SK-N-SH (cell line): ENCODE results near the gene PIK3R3. TPM values are rescaled to one million over a fixed set of nuclear protein-coding genes. Genes with fewer than 3 reads are reported as not detected.

ENCODE experiments used
- CTCF ChIA-PET: fragments of 300-600, 350-600 bp; formaldehyde crosslinking; extraction: SDS; loops from one replicate; lab custom pipeline; 2021; lab: Yijun Ruan, JAX
- POLR2A ChIA-PET: fragments of 350-600 bp; sonication (Branson Sonifier 250); formaldehyde crosslinking; extraction: SDS; loops from one replicate; lab custom pipeline; 2020; ENCODE audit warnings: antibody characterized with exemption, inconsistent platforms; lab: Yijun Ruan, JAX
- DNase-seq: peaks from one replicate; pipeline ENCODE4 v3.0.0; 2012
- H2AFZ ChIP-seq: fragments of 200-600 bp; sonication (generic); 2 replicates; pipeline ENCODE4 v1.8.1; 2016; ENCODE audit warnings: antibody characterized with exemption, mild to moderate bottlenecking, low read depth
- H3F3A ChIP-seq: fragments of 200-600 bp; sonication (generic); replicated peaks from 2 replicates; pipeline ENCODE3; 2016; ENCODE audit warnings: antibody characterized with exemption, mild to moderate bottlenecking; ENCODE audit not compliant: insufficient read depth
- H3K27ac ChIP-seq, 2 experiments: fragments of 200-500 bp in 1 of 2; fragments of 200-600 bp in 1 of 2; sonication (Bioruptor generic) in 1 of 2; sonication (generic), shearing (Covaris generic) in 1 of 2; 2 replicates each; pipeline versions ENCODE4 v1.5.1 to v1.6.1; 2014 to 2016; ENCODE audit warnings: low read depth in 2 of 2, inconsistent platforms in 1 of 2, low read length in 1 of 2, mild to moderate bottlenecking in 1 of 2, mixed read lengths in 1 of 2
- H3K27me3 ChIP-seq: fragments of 200-600 bp; sonication (generic), shearing (Covaris generic); 2 replicates; pipeline ENCODE4 v1.6.1; 2016; ENCODE audit warnings: mixed run types; ENCODE audit not compliant: insufficient read depth
- H3K36me3 ChIP-seq, 2 experiments: fragments of 200-500 bp in 1 of 2; fragments of 200-600 bp in 1 of 2; sonication (Bioruptor generic) in 1 of 2; sonication (generic) in 1 of 2; replicated peaks in 1 of 2; 2 replicates each; pipeline versions ENCODE3 to v1.5.1; 2014 to 2016; ENCODE audit warnings: low read length in 1 of 2, mild to moderate bottlenecking in 1 of 2; ENCODE audit not compliant: insufficient read depth in 2 of 2, control insufficient read depth in 1 of 2
- H3K4me1 ChIP-seq, 2 experiments: fragments of 200-500 bp in 1 of 2; fragments of 200-600 bp in 1 of 2; sonication (Bioruptor generic) in 1 of 2; sonication (generic), shearing (Covaris generic) in 1 of 2; 2 replicates each; pipeline versions ENCODE4 v1.5.1 to v1.6.1; 2014 to 2016; ENCODE audit warnings: low read depth in 1 of 2, low read length in 1 of 2, mixed run types in 1 of 2; ENCODE audit not compliant: insufficient read depth in 2 of 2, control insufficient read depth in 1 of 2
- H3K4me2 ChIP-seq: fragments of 200-600 bp; sonication (generic), shearing (Covaris generic); 2 replicates; pipeline ENCODE4 v1.6.1; 2017; ENCODE audit warnings: mixed run types
- H3K4me3 ChIP-seq, 2 experiments: fragments of 200-500 bp in 1 of 2; fragments of 200-600 bp in 1 of 2; sonication (Bioruptor generic) in 1 of 2; sonication (generic), shearing (Covaris generic) in 1 of 2; 2 replicates each; pipeline versions ENCODE4 v1.5.1 to v1.8.1; 2014 to 2016; ENCODE audit warnings: low read depth in 2 of 2, inconsistent platforms in 1 of 2, low read length in 1 of 2, mild to moderate bottlenecking in 1 of 2, mixed read lengths in 1 of 2, moderate library complexity in 1 of 2
- H3K79me2 ChIP-seq: fragments of 200-600 bp; sonication (generic); 2 replicates; pipeline ENCODE4 v1.8.1; 2017; ENCODE audit warnings: mild to moderate bottlenecking; ENCODE audit not compliant: insufficient read depth
- H3K9ac ChIP-seq: fragments of 200-600 bp; sonication (generic); 2 replicates; pipeline ENCODE4 v1.6.1; 2017; ENCODE audit warnings: mixed run types
- H3K9me2 ChIP-seq: fragments of 200-600 bp; sonication (generic); 2 replicates; pipeline ENCODE4 v1.6.1; 2017; ENCODE audit warnings: mixed run types
- H3K9me3 ChIP-seq: fragments of 200-600 bp; sonication (generic); 2 replicates; pipeline ENCODE4 v1.6.1; 2017; ENCODE audit warnings: mixed run types, mild to moderate bottlenecking, moderate library complexity
- H4K20me1 ChIP-seq: fragments of 200-600 bp; sonication (generic); 2 replicates; pipeline ENCODE4 v1.6.1; 2017; ENCODE audit warnings: mild to moderate bottlenecking, mixed run types; ENCODE audit not compliant: insufficient read depth
- CTCF ChIP-seq: fragments of 200-600 bp; sonication (generic); IDR thresholded peaks from 2 replicates; pipeline ENCODE4 v1.6.1; 2017; ENCODE audit warnings: antibody characterized with exemption, mild to moderate bottlenecking, moderate library complexity
- FOSL2 ChIP-seq: IDR thresholded peaks from 2 replicates; pipeline ENCODE4 v1.4.0; 2012; ENCODE audit warnings: low read depth, mild to moderate bottlenecking, moderate library complexity, borderline replicate concordance
- GATA2 ChIP-seq: sonication (generic); formaldehyde crosslinking; IDR thresholded peaks from 2 replicates; pipeline ENCODE4 v1.5.0; 2020; ENCODE audit warnings: mild to moderate bottlenecking, missing genetic modification reagents
- JUND ChIP-seq: IDR thresholded peaks from 2 replicates; pipeline ENCODE4 v1.4.0; 2012
- MAX ChIP-seq: IDR thresholded peaks from 2 replicates; pipeline ENCODE4 v1.4.0; 2012; ENCODE audit warnings: low read depth
- MXI1 ChIP-seq: IDR thresholded peaks from 2 replicates; pipeline ENCODE4 v1.6.1; 2012; ENCODE audit warnings: mild to moderate bottlenecking, low read depth, low read length, improper control_type of control experiment
- POLR2AphosphoS5 ChIP-seq: IDR thresholded peaks from 2 replicates; pipeline ENCODE4 v1.6.1; 2012; ENCODE audit warnings: low read depth, low read length
- RAD21 ChIP-seq: IDR thresholded peaks from 2 replicates; pipeline ENCODE4 v1.6.1; 2012; ENCODE audit warnings: mild to moderate bottlenecking, low read length
- RCOR1 ChIP-seq: fragments of 150-350 bp; IDR thresholded peaks from 2 replicates; pipeline ENCODE4 v1.6.1; 2017; ENCODE audit warnings: antibody characterized with exemption, low read length
- RFX5 ChIP-seq: IDR thresholded peaks from 2 replicates; pipeline ENCODE4 v1.6.1; 2012; ENCODE audit warnings: mild to moderate bottlenecking, improper control_type of control experiment, low read length
- RXRA ChIP-seq: IDR thresholded peaks from 2 replicates; pipeline ENCODE4 v1.4.0; 2012; ENCODE audit warnings: low read depth, mild to moderate bottlenecking, borderline replicate concordance
- SIN3A ChIP-seq: IDR thresholded peaks from 2 replicates; pipeline ENCODE4 v1.6.1; 2012; ENCODE audit warnings: low read depth, mild to moderate bottlenecking, low read length, moderate library complexity, borderline replicate concordance
- TAF1 ChIP-seq: IDR thresholded peaks from 2 replicates; pipeline ENCODE4 v1.6.1; 2012; ENCODE audit warnings: low read depth, mild to moderate bottlenecking, low read length, moderate library complexity, borderline replicate concordance
- TEAD4 ChIP-seq: IDR thresholded peaks from 2 replicates; pipeline ENCODE4 v1.4.0; 2012; ENCODE audit warnings: mild to moderate bottlenecking, borderline replicate concordance; ENCODE audit not compliant: insufficient read depth
- WGBS: methylation state at CpG from one replicate; pipeline ENCODE4 v1.1.6; 2017; ENCODE audit warnings: low lambda C conversion rate; 5-methylcytosine and 5-hydroxymethylcytosine counted together
- polyA plus RNA-seq, 3 experiments: library from polyadenylated mRNA; depleted of rRNA; stranded (reverse); fragments of >200 nt; gene quantifications; 2 replicates each; pipeline ENCODE4 v1.2.3, GENCODE V29; 2012
- TF ChIP-seq, protein P1 (sequence below): IDR thresholded peaks from 2 replicates; pipeline ENCODE4 v1.6.1; 2012; ENCODE audit warnings: mild to moderate bottlenecking, low read depth, low read length, moderate library complexity

The PIK3R3 gene
- polyA plus RNA-seq, 1 of the 3 experiments (the other 2 are of a cell fraction) = 4.0 TPM

DNA sequence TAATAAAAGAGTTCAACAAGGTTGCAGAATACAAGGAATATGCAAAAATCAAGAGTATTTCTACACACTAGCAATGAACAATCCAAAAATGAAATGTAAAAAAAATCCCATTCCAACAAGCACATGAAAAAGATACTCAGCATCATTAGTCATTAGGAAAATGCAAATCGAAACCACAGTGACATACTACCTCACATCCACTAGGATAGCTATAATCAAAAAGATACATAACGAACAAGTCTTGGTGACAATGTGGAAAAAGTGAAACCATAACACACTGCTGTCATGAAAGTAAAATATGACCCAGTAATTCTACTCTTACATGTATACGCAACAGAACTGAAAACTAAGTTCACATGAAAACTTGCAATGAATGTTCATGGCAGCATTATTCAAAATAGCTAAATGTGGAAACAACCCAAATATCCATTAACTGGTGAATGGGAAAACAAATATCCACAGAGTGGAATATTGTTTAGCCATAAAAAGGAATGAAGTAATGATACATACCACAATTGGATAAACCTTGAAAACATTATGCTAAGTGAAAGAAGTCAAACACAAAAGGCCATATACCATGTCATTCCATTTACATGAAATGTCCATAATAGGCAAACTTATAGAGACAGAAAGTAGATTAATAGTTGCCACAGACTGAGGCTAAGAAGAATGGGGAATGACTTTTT, 34.3 kb downstream of the PIK3R3 start:
- Histone ChIP-seq H3K27me3 (no peaks in the 10 kb centered on the region), H3K27ac (no peak overlapping the region), H3K36me3 (peaks cover 0 to 17% of the 10 kb centered on the region in 2 experiments), H2AFZ (no peak overlapping the region), H3K4me2 (no peak overlapping the region), H3K9me3 (no peaks in the 10 kb centered on the region), H3K9ac (no peak overlapping the region), H3K79me2 (peaks cover 26% of the 10 kb centered on the region; the same call in 1 of the 2 replicates), H3K4me1 (no peaks in the 10 kb centered on the region), H3K9me2 (no peaks in the 10 kb centered on the region), H3F3A (peaks cover 6% of the 10 kb centered on the region), H3K4me3 (no peak overlapping the region), H4K20me1 (no peaks in the 10 kb centered on the region)
- POLR2A ChIA-PET = no interaction called here
- no peak for DNase-seq
- TF ChIP-seq SIN3A (no peak), TAF1 (no peak)
- WGBS = 92% methylated on average over 3 of the region's 3 CpGs
- CTCF ChIA-PET = no interaction called here

DNA sequence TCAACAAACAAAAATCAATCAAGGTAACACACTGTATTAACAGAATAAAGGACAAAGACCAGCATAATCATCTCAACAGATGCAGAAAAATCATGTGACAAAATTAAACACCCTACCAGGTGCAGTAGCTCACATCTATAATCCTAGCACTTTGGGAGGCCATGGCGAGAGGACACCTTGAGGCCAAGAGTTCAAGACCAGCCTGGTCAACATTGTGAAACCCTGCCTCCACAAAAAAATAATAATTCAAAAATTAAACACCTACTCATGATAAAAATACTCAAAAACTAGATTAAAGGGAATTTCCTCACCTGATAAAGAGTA, 35.3 kb downstream of the PIK3R3 start:
- Histone ChIP-seq H3K4me1 (no peaks in the 10 kb centered on the region), H3K4me2 (no peak overlapping the region), H3K27me3 (no peaks in the 10 kb centered on the region), H3K79me2 (peaks cover 30% of the 10 kb centered on the region; the same call in 1 of the 2 replicates), H2AFZ (no peak overlapping the region), H3K9me3 (no peaks in the 10 kb centered on the region), H3K9me2 (no peaks in the 10 kb centered on the region), H3F3A (peaks cover 3% of the 10 kb centered on the region), H3K4me3 (no peak overlapping the region), H3K36me3 (peaks cover 0 to 12% of the 10 kb centered on the region in 2 experiments), H4K20me1 (no peaks in the 10 kb centered on the region), H3K9ac (no peak overlapping the region), H3K27ac (no peak overlapping the region)
- DNase-seq = no peak
- TF ChIP-seq MAX (no peak), CTCF (no peak), TEAD4 (no peak), RXRA (no peak), RFX5 (no peak), FOSL2 (no peak), RCOR1 (no peak), RAD21 (no peak), JUND (no peak), GATA2 (no peak), MXI1 (no peak), POLR2AphosphoS5 (no peak)
- TF ChIP-seq, protein P1, sequence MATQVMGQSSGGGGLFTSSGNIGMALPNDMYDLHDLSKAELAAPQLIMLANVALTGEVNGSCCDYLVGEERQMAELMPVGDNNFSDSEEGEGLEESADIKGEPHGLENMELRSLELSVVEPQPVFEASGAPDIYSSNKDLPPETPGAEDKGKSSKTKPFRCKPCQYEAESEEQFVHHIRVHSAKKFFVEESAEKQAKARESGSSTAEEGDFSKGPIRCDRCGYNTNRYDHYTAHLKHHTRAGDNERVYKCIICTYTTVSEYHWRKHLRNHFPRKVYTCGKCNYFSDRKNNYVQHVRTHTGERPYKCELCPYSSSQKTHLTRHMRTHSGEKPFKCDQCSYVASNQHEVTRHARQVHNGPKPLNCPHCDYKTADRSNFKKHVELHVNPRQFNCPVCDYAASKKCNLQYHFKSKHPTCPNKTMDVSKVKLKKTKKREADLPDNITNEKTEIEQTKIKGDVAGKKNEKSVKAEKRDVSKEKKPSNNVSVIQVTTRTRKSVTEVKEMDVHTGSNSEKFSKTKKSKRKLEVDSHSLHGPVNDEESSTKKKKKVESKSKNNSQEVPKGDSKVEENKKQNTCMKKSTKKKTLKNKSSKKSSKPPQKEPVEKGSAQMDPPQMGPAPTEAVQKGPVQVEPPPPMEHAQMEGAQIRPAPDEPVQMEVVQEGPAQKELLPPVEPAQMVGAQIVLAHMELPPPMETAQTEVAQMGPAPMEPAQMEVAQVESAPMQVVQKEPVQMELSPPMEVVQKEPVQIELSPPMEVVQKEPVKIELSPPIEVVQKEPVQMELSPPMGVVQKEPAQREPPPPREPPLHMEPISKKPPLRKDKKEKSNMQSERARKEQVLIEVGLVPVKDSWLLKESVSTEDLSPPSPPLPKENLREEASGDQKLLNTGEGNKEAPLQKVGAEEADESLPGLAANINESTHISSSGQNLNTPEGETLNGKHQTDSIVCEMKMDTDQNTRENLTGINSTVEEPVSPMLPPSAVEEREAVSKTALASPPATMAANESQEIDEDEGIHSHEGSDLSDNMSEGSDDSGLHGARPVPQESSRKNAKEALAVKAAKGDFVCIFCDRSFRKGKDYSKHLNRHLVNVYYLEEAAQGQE = no peak
- ChIA-PET CTCF (no interaction called here), POLR2A (no interaction called here)
- WGBS = 100% methylated on average over 1 of the region's 1 CpG
